Osteocyte (in vitro differentiated cells): ENCODE results near the gene TCERG1L. TPM values are rescaled to one million over a fixed set of nuclear protein-coding genes. Genes with fewer than 3 reads are reported as not detected.

Source experiments
- DNase-seq: peaks from one replicate; pipeline ENCODE4 v3.0.0; 2021; ENCODE audit warnings: mixed read lengths; ENCODE audit not compliant: unreplicated experiment; ENCODE audit errors: extremely low spot score
- H3K27ac Mint-ChIP-seq: one replicate; pipeline ENCODE4 v1.8.0; 2021; ENCODE audit warnings: mild to moderate bottlenecking, mixed read lengths; ENCODE audit not compliant: unreplicated experiment
- H3K27me3 Mint-ChIP-seq: one replicate; pipeline ENCODE4 v1.8.0; 2021; ENCODE audit warnings: mixed read lengths; ENCODE audit not compliant: unreplicated experiment
- H3K36me3 Mint-ChIP-seq: one replicate; pipeline ENCODE4 v1.8.0; 2021; ENCODE audit warnings: mixed read lengths; ENCODE audit not compliant: unreplicated experiment
- H3K4me1 Mint-ChIP-seq: one replicate; pipeline ENCODE4 v1.8.0; 2021; ENCODE audit warnings: mixed read lengths; ENCODE audit not compliant: unreplicated experiment
- H3K4me3 Mint-ChIP-seq: one replicate; pipeline ENCODE4 v1.8.0; 2021; ENCODE audit warnings: mild to moderate bottlenecking, moderate library complexity, mixed read lengths; ENCODE audit not compliant: unreplicated experiment
- H3K9me3 Mint-ChIP-seq: one replicate; pipeline ENCODE4 v1.8.0; 2021; ENCODE audit warnings: mixed read lengths; ENCODE audit not compliant: unreplicated experiment
- total RNA-seq: library from RNA; stranded (reverse); gene quantifications from 2 replicates; pipeline ENCODE4 v1.2.1, GENCODE V29; 2021
- TF ChIP-seq, protein P1 (sequence below): fragments of 200-600 bp; sonication (generic); IDR thresholded peaks from 2 replicates; pipeline ENCODE4 v1.5.0; 2021; ENCODE audit warnings: antibody characterized with exemption, mild to moderate bottlenecking, moderate library complexity

The TCERG1L gene
- total RNA-seq, 1 donor from 2014 or later, result not detected

DNA sequence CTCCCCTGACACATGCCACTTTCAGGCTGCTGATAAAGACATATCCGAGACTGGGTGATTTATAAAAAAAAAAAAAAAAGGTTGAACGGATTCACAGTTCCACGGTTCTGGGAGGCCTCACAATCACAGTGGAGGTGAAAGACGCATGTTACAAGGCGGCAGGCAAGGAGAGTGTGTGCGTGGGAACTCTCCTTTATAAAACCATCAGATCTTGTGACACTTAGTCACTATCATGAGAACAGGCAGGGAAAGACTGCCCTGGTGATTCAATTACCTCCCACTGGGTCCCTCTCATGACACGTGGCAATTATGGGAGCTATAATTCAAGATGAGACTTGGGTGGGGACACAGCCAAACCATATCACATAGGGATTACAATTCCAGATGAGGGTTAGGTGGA is 181.5 kb downstream of the TCERG1L start:
- DNase-seq, result no peak
- Mint-ChIP-seq H3K27me3 (no peaks in the 10 kb centered on the region), H3K4me1 (no peaks in the 10 kb centered on the region), H3K27ac (no peak overlapping the region), H3K4me3 (no peak overlapping the region), H3K36me3 (no peaks in the 10 kb centered on the region), H3K9me3 (peaks cover 37% of the 10 kb centered on the region)
- TF ChIP-seq, protein P1, sequence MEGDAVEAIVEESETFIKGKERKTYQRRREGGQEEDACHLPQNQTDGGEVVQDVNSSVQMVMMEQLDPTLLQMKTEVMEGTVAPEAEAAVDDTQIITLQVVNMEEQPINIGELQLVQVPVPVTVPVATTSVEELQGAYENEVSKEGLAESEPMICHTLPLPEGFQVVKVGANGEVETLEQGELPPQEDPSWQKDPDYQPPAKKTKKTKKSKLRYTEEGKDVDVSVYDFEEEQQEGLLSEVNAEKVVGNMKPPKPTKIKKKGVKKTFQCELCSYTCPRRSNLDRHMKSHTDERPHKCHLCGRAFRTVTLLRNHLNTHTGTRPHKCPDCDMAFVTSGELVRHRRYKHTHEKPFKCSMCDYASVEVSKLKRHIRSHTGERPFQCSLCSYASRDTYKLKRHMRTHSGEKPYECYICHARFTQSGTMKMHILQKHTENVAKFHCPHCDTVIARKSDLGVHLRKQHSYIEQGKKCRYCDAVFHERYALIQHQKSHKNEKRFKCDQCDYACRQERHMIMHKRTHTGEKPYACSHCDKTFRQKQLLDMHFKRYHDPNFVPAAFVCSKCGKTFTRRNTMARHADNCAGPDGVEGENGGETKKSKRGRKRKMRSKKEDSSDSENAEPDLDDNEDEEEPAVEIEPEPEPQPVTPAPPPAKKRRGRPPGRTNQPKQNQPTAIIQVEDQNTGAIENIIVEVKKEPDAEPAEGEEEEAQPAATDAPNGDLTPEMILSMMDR, result no peak

DNA sequence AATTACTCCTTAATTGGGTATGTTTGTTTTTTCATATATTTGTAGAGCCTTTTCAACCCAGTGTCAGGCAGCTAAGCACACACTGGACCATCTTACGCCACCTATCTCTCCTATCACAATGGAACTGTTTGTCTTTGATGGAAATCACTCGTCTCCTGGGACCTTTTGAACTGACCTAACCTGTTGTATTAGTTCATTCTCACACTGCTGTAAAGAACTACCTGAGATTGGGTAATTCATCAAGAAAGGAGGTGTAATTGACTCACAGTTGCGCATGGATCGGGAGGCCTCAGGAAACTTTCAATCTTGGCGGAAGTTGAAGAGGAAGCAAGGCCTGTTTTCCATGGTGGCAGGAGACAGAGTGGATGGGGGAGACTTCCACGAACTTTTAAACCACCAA is 182.0 kb downstream of the TCERG1L start:
- no peaks in the 10 kb centered on the region for H3K4me1 Mint-ChIP-seq
- no peak overlapping the region for H3K27ac Mint-ChIP-seq
- H3K36me3 Mint-ChIP-seq, result no peaks in the 10 kb centered on the region
- no peaks in the 10 kb centered on the region for H3K27me3 Mint-ChIP-seq
- DNase-seq, result no peak
- peaks cover 37% of the 10 kb centered on the region for H3K9me3 Mint-ChIP-seq
- H3K4me3 Mint-ChIP-seq, result no peak overlapping the region
- TF ChIP-seq, protein P1, result no peak

DNA sequence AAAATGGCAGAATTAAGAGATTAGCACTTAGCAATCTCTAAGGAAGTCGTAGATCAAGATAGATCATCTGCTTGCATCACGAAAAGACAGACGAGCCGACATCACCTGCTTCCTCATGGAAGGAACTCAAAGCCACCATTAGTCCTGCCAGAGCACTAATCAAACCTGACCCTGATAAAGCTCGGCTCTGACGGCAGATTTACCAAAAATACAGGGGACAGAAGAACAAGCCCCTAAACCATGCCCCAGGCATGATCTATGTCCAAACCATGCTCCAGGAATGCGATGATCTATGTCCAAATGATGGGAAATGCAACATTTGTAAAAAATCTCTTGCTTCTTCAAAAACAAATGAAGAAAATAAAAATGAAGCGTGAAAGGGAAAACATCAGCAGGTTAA is 182.8 kb downstream of the TCERG1L start:
- H3K27ac Mint-ChIP-seq, result no peak overlapping the region

DNA sequence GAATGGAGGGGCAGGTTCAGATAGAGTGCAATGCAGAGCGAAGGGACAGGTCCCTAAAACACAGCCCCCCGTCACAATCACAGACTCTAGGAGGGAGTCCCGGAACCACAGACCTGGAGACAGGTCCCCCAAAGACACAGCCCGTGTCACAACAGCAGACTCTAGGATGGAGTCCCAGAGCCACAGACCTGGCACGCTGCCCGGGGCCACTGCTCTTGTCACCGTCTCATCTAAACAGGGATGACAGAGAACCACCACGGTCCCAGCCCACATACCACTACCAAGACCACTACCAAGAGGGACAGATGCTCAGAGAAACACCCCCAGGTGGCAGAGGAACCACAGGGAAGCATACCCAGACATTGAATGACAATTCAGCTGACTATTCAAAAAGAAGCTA is 183.9 kb downstream of the TCERG1L start:
- TF ChIP-seq, protein P1, result no peak
- Mint-ChIP-seq H3K4me3 (no peak overlapping the region), H3K9me3 (peaks cover 33% of the 10 kb centered on the region), H3K36me3 (no peaks in the 10 kb centered on the region), H3K4me1 (no peaks in the 10 kb centered on the region), H3K27me3 (no peaks in the 10 kb centered on the region), H3K27ac (no peak overlapping the region)
- no peak for DNase-seq

More for the DNA sequence above, 182.8 kb downstream of the TCERG1L start:
- Mint-ChIP-seq H3K27me3 (no peaks in the 10 kb centered on the region), H3K36me3 (no peaks in the 10 kb centered on the region), H3K9me3 (peaks cover 36% of the 10 kb centered on the region), H3K4me3 (no peak overlapping the region), H3K4me1 (no peaks in the 10 kb centered on the region)
- TF ChIP-seq, protein P1, result no peak
- no peak for DNase-seq

DNA sequence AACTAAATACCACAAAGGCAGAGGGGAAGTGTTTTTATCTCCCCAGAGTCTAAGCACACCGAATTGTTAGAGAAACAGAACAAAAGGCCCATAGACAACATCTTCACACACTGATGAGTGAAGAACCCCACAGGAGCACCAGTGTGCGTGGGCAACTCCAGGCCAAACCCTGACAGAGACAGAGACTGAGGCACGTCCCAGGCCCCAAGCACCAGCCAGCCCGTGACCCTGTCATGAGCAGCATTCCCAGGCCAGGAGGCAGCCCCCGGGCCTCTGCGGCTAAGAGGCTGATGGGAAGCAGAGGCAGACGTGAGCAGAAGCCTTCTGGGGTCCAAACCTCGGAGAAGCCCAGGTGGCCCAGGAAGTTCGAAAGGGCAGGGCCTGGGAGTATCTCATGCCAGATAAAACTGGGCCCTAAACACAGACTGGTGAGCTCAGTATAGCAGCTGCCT is 184.4 kb downstream of the TCERG1L start:
- Mint-ChIP-seq H3K9me3 (peaks cover 33% of the 10 kb centered on the region), H3K4me1 (no peaks in the 10 kb centered on the region), H3K4me3 (no peak overlapping the region), H3K36me3 (no peaks in the 10 kb centered on the region), H3K27ac (no peak overlapping the region), H3K27me3 (no peaks in the 10 kb centered on the region)
- TF ChIP-seq, protein P1, result no peak
- DNase-seq, result no peak
